Activated T-cell treated with anti-CD3 and anti-CD28 coated beads for 24 hours (primary cell): Measurements from ENCODE around the gene ANOS1.
A peak's percentile ranks its signal among the peaks of the same experiment; 100 is the strongest.
"Not testable (repeated sequence)": the region's sequence is repeated elsewhere in the genome, so short reads cannot be mapped to it uniquely, and the experiment has no call there.

Source experiments
- DNase-seq: peaks from one replicate; pipeline ENCODE4 v3.0.0-alpha.2; 2020; ENCODE audit warnings: low read depth

Gene ANOS1

GRCh38 chrX:8731559-8732395 is at the start of gene ANOS1:
TSS of gene ANOS1 (minus strand) at chrX:8732137. CDS start at chrX:8732036, 101 bp downstream.
- DNase-seq, result no peak

- DNase-seq, result no peak
Measured at GRCh38 chrX:8773117-8773516, 41.2 kb upstream of the ANOS1 start.

- DNase-seq, result no peak
Measured at GRCh38 chrX:8760021-8760420, 28.1 kb upstream of the ANOS1 start.

- not testable (repeated sequence) for DNase-seq
Measured at GRCh38 chrX:8758706-8759105, 26.8 kb upstream of the ANOS1 start.

GRCh38 chrX:8757609-8758389 is 25.9 kb upstream of the ANOS1 start:
- DNase-seq, result not testable (repeated sequence)

GRCh38 chrX:8755813-8756212 is 23.9 kb upstream of the ANOS1 start:
- no peak for DNase-seq

GRCh38 chrX:8755116-8755515 is 23.2 kb upstream of the ANOS1 start:
- no peak for DNase-seq

GRCh38 chrX:8749697-8750096 is 17.8 kb upstream of the ANOS1 start:
- DNase-seq, result no peak

GRCh38 chrX:8748855-8749254 is 16.9 kb upstream of the ANOS1 start:
- DNase-seq, result no peak

- DNase-seq, result peak; percentile 21
Measured at GRCh38 chrX:8743126-8743732, 11.3 kb upstream of the ANOS1 start.

GRCh38 chrX:8741981-8742380 is 10.0 kb upstream of the ANOS1 start:
- DNase-seq, result no peak

- DNase-seq, result peak; percentile 3
Measured at GRCh38 chrX:8738588-8739189, 6.8 kb upstream of the ANOS1 start.

GRCh38 chrX:8737883-8738282 is 5.9 kb upstream of the ANOS1 start:
- DNase-seq, result no peak

- no peak for DNase-seq
Measured at GRCh38 chrX:8730812-8731558, 952 bp downstream of the ANOS1 start.

GRCh38 chrX:8729811-8730210 is 2.1 kb downstream of the ANOS1 start:
- no peak for DNase-seq

GRCh38 chrX:8728932-8729535 is 2.9 kb downstream of the ANOS1 start:
- no peak for DNase-seq

- no peak for DNase-seq
Measured at GRCh38 chrX:8726031-8726652, 5.8 kb downstream of the ANOS1 start.

GRCh38 chrX:8724300-8724699 is 7.6 kb downstream of the ANOS1 start:
- DNase-seq, result no peak

GRCh38 chrX:8721536-8721935 is 10.4 kb downstream of the ANOS1 start:
- DNase-seq, result no peak

- DNase-seq, result no peak
Measured at GRCh38 chrX:8720136-8720535, 11.8 kb downstream of the ANOS1 start.

GRCh38 chrX:8717354-8717753 is 14.6 kb downstream of the ANOS1 start:
- DNase-seq, result no peak
